Measurements from ENCODE around the gene TXLNB. TPM values are rescaled to one million over a fixed set of nuclear protein-coding genes. Genes with fewer than 3 reads are reported as not detected.

The TXLNB gene
- total and polyA plus RNA-seq, 9 donors = 2.3 to 7.9 (median 5.0) TPM

DNA sequence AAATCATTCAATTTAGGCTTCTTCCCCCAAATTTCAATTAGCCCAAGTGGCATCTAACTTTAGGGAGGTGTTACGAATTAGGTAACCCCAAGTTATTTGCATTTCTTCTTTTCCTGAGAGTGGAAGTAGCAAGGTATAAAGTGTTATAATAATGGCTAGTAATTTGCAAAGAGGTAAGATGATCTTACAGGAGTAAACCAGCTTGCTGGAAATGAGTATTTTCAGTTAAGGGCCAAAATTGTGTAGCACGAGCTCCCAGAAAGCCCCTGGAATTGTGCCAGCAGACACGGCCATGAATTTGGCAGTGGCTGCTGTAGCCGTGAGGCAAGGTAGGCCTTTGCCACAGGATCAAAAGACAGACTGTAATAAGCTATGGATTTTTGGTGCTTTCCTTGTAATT lies 44.7 kb upstream of the TXLNB start:
- TF ChIP-seq EP300 (IDR thresholded peaks at IDR 0.05) (no peak), POLR2A (IDR thresholded peaks at IDR 0.05) (no peak)
- TF ChIP-seq, protein P1, sequence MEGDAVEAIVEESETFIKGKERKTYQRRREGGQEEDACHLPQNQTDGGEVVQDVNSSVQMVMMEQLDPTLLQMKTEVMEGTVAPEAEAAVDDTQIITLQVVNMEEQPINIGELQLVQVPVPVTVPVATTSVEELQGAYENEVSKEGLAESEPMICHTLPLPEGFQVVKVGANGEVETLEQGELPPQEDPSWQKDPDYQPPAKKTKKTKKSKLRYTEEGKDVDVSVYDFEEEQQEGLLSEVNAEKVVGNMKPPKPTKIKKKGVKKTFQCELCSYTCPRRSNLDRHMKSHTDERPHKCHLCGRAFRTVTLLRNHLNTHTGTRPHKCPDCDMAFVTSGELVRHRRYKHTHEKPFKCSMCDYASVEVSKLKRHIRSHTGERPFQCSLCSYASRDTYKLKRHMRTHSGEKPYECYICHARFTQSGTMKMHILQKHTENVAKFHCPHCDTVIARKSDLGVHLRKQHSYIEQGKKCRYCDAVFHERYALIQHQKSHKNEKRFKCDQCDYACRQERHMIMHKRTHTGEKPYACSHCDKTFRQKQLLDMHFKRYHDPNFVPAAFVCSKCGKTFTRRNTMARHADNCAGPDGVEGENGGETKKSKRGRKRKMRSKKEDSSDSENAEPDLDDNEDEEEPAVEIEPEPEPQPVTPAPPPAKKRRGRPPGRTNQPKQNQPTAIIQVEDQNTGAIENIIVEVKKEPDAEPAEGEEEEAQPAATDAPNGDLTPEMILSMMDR (IDR thresholded peaks at IDR 0.05) = no peak
- no peak overlapping the region for H3K27ac ChIP-seq
- intact Hi-C loops (cut with DNase I) = no loop called here
- H3K36me3 ChIP-seq = no peaks in the 10 kb centered on the region
- no peaks in the 10 kb centered on the region for H3K27me3 ChIP-seq
- no peaks in the 10 kb centered on the region for H3K9me3 ChIP-seq
- H3K4me3 ChIP-seq = no peak overlapping the region
- DNase-seq = peak; percentile 32 to 70 (median 41)
- no peaks in the 10 kb centered on the region for H3K4me1 ChIP-seq (ENCODE audit: insufficient read depth)
- 32 to 36% (median 33%) methylated on average over 4 of the region's 4 CpGs for WGBS, 3 donors

DNA sequence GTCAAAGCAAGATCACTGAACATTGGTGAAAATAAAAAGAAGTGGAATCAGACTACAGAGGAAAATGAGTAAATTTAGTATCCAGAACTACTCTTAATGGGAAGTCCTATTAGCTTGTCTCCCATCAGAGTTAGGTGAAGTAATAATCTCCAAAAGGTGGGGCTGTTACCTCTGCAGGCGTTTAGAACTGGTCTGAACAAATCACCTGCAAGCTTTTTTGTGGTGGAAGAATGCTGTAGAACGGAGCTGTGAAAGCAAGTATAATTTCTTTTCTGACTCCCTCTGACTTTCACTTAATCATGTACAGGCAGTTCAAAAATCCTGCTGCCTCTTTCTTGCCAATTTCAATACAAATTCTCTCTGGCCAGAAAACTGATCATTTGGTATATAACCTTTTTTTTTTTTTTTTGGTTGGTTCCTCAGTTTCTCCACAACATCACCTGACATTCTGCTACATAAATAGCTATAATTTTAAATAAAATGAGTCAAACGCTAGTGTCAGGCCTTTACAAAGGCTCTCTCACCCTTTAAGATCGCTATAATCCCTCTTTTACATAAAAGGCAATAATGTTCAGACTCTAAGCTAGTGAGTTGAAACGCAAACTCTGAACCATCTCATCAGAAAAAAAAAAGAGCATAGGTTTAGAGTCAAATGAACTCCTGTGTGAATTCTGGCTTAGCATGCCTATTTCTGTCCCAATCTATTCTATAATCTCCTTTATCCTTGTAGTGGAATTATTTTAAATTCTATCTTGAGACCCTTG lies 43.8 kb upstream of the TXLNB start:
- no peak overlapping the region for H3K27ac ChIP-seq
- WGBS, 3 donors = 92 to 94% (median 93%) methylated on average over 5 of the region's 5 CpGs
- H3K4me1 ChIP-seq (ENCODE audit: insufficient read depth) = no peaks in the 10 kb centered on the region
- no peak overlapping the region for H3K4me3 ChIP-seq
- H3K27me3 ChIP-seq = no peaks in the 10 kb centered on the region
- no peaks in the 10 kb centered on the region for H3K36me3 ChIP-seq
- DNase-seq = no peak
- TF ChIP-seq, protein P1 (IDR thresholded peaks at IDR 0.05) = no peak
- no peak for TF ChIP-seq POLR2A (IDR thresholded peaks at IDR 0.05)
- no peak for TF ChIP-seq EP300 (IDR thresholded peaks at IDR 0.05)
- H3K9me3 ChIP-seq = no peaks in the 10 kb centered on the region
- intact Hi-C loops (cut with DNase I) = no loop called here

DNA sequence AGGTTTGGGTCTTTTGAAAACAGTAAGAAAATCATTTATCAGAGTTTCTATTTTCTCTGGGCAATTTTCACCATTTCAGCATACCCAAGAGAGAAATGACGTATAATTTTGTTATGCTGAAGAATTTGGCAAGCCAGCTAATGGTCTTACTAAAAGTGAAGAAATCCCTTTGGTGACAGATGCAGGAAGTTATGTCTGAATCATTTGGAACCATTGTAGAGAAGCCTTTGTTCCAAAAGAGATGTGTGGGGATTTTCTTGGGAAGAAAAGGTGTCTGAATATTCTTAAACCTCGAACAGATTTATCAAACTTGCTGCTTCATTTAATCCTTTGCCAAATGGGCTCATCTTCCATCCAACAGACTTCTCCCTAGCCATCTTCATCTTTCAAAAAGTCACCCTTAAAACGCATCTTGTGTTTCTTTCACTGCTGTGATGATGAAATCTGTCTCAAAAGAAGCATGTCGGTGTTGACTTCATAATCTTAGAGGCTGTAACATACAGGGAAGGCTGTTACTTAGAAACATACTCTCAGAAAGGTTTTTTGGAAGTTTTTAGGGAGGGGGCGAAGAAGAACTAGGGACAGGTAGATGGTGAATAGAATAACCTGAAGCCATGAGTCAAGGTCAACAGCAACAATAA lies 43.1 kb upstream of the TXLNB start:
- Histone ChIP-seq H3K4me3 (no peak overlapping the region), H3K9me3 (no peaks in the 10 kb centered on the region), H3K4me1 (ENCODE audit: insufficient read depth) (no peaks in the 10 kb centered on the region), H3K27me3 (no peaks in the 10 kb centered on the region), H3K36me3 (no peaks in the 10 kb centered on the region), H3K27ac (no peak overlapping the region)
- DNase-seq = no peak
- intact Hi-C loops (cut with DNase I) = no loop called here
- 46 to 60% (median 52%) methylated on average over 5 of the region's 5 CpGs for WGBS, 3 donors
- TF ChIP-seq, protein P1 (IDR thresholded peaks at IDR 0.05) = no peak
- TF ChIP-seq POLR2A (IDR thresholded peaks at IDR 0.05) = no peak
- no peak for TF ChIP-seq EP300 (IDR thresholded peaks at IDR 0.05)

DNA sequence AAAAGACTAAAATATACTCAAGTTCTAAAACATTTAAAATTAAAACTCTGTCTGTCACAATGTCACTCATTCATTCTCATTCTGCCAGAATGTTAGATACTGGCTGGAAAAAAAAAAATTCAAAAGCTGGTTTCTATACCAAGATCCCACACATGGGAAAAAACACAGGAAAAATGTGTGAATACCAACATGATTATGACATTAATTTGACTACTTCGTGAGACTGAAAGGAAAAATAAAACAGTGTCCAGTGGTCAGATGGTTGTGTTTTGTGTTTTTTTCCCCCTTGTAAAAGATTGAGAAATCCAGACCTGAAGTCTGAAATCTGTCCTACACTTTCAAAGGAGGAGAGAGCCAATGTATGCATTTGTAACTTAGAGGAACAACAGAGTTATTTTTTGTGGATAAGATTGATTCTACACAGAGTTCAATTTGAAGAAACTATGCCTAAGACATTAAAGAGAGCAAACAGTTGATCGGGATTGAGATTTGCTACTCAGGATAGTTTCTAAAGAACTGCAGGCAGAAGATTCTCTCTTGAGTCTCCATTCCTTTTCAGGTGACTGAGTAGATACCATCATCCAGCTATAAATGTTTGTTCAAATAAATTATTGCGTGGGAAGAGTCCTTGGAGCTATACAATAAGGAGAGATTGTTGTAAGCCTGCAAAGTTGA lies 39.2 kb upstream of the TXLNB start:
- Histone ChIP-seq H3K27ac (no peak overlapping the region), H3K4me3 (no peak overlapping the region), H3K9me3 (no peaks in the 10 kb centered on the region), H3K27me3 (no peaks in the 10 kb centered on the region), H3K4me1 (ENCODE audit: insufficient read depth) (no peaks in the 10 kb centered on the region), H3K36me3 (no peaks in the 10 kb centered on the region)
- no peak for DNase-seq
- intact Hi-C loops (cut with DNase I) = no loop called here
- TF ChIP-seq POLR2A (IDR thresholded peaks at IDR 0.05) (no peak), EP300 (IDR thresholded peaks at IDR 0.05) (no peak)
- TF ChIP-seq, protein P1 (IDR thresholded peaks at IDR 0.05) = no peak
- 58 to 63% (median 60%) methylated on average over 3 of the region's 3 CpGs for WGBS, 3 donors
